Stomach (tissue), 9 donors: ENCODE results near the gene RABL6. TPM values are rescaled to one million over a fixed set of nuclear protein-coding genes. Genes with fewer than 3 reads are reported as not detected.
"Not testable (repeated sequence)": the region's sequence is repeated elsewhere in the genome, so short reads cannot be mapped to it uniquely, and the experiment has no call there.

Experiments
- DNase-seq, 2 donors: peaks; one replicate each; pipeline versions ENCODE4 v3.0.0 to v3.0.0-alpha.2; 2013 to 2019
- H3K27ac ChIP-seq, 5 donors: fragments of 200-600 bp in 4 of 5; sonication (generic) in 4 of 5; one replicate each; pipeline ENCODE4 v1.5.1; 2013 to 2019; ENCODE audit warnings: mild to moderate bottlenecking in 1 of 5, moderate library complexity in 1 of 5
- H3K27me3 ChIP-seq, 3 donors: fragments of 200-600 bp; sonication (generic); one replicate each; pipeline ENCODE4 v1.5.1; 2017 to 2019; ENCODE audit warnings: mixed run types in 1 of 3
- H3K36me3 ChIP-seq, 4 donors: fragments of 200-600 bp; sonication (generic); 1 replicate in 3 of 4; 2 replicates in 1 of 4; pipeline ENCODE4 v1.5.1; 2016 to 2019
- H3K4me1 ChIP-seq, 4 donors: fragments of 200-600 bp; sonication (generic); one replicate each; pipeline ENCODE4 v1.5.1; 2016 to 2019
- H3K4me3 ChIP-seq, 4 donors: fragments of 200-600 bp; sonication (generic) in 3 of 4; one replicate each; pipeline ENCODE4 v1.5.1; 2016 to 2019; ENCODE audit warnings: mild to moderate bottlenecking in 1 of 4
- H3K9me3 ChIP-seq, 4 donors: fragments of 200-600 bp; sonication (generic); one replicate each; pipeline ENCODE4 v1.5.1; 2016 to 2019
- EP300 ChIP-seq: sonication (generic); formaldehyde crosslinking; IDR thresholded peaks from one replicate; pipeline ENCODE4 v1.6.1; 2017; ENCODE audit warnings: antibody characterized with exemption
- POLR2A ChIP-seq, 4 donors: fragments of 450-650 bp; IDR thresholded peaks; one replicate each; pipeline ENCODE4 v1.6.1; 2016; ENCODE audit warnings: antibody characterized with exemption in 4 of 4, control low read depth in 2 of 4, mild to moderate bottlenecking in 1 of 4, moderate library complexity in 1 of 4
- POLR2AphosphoS5 ChIP-seq, 3 donors: sonication (generic); formaldehyde crosslinking; IDR thresholded peaks; one replicate each; pipeline ENCODE4 v1.6.1; 2016; ENCODE audit warnings: antibody characterized with exemption in 3 of 3
- WGBS, 5 donors: extraction: QIAGEN DNeasy Blood & Tissue Kit in 3 of 5; methylation state at CpG; one replicate each; pipeline versions ENCODE4 v1.1.5 to v1.1.7; 2013 to 2018; 5-methylcytosine and 5-hydroxymethylcytosine counted together
- intact Hi-C: fragments of 100-400 bp; cut with DNase I; formaldehyde crosslinking; loops from one replicate; pipeline ENCODE4 v1.15.1; 2023; ENCODE audit warnings: low total_unique reads
- polyA plus RNA-seq, 3 donors: library from polyadenylated mRNA; stranded (reverse); fragments of 200-250 nt; gene quantifications; one replicate each; pipeline ENCODE4 v1.2.3, GENCODE V29; 2013
- total RNA-seq, 5 donors: library from RNA; depleted of rRNA; stranded (reverse); fragments of >200 nt; gene quantifications; one replicate each; pipeline versions ENCODE4 v1.1.0 to v1.2.3, GENCODE V29; 2014 to 2016
- TF ChIP-seq, protein P1 (sequence below), 7 experiments: fragments of 450-650 bp in 4 of 7; fragments of 200-600 bp in 3 of 7; sonication (generic) in 3 of 7; IDR thresholded peaks; one replicate each; pipeline ENCODE4 v1.5.1; 2016 to 2019; ENCODE audit warnings: antibody characterized with exemption in 7 of 7, control low read depth in 2 of 7, mild to moderate bottlenecking in 1 of 7
- donor health status: healthy with polysubstance abuse.
- donor health status: Bipolar disorder and iron deficiency.
- donor health status: healthy.

RABL6 gene
- total and polyA plus RNA-seq, 8 donors, result 47.4 to 615 (median 62.9) TPM

DNA sequence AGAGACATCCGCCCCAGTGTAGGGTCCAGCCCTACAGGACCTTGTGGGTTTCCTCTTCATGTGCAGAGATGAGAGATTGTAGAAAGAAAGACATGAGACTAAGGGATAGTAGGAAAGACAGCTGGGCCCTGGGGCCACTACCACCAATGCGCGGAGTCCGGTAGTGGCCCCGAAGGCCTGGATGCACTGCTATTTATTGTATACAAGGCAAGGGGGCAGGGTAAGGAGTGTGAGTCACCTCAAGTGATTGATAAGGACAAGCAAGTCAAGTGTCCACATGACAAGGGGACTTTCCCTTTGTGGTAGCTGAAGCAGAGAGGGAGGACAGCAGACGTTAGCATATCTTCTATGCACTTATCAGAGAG is 22.8 kb upstream of the RABL6 start:
- H3K4me3 ChIP-seq, result no peak overlapping the region
- no peak overlapping the region for H3K27ac ChIP-seq
- peaks cover 8 to 27% (median 24%) of the 10 kb centered on the region in 4 donors for H3K4me1 ChIP-seq
- H3K36me3 ChIP-seq, result no peaks in the 10 kb centered on the region
- TF ChIP-seq EP300 (no peak), POLR2AphosphoS5 (IDR thresholded peaks at IDR 0.05) (no peak), POLR2A (IDR thresholded peaks at IDR 0.05) (no peak)
- TF ChIP-seq, protein P1, sequence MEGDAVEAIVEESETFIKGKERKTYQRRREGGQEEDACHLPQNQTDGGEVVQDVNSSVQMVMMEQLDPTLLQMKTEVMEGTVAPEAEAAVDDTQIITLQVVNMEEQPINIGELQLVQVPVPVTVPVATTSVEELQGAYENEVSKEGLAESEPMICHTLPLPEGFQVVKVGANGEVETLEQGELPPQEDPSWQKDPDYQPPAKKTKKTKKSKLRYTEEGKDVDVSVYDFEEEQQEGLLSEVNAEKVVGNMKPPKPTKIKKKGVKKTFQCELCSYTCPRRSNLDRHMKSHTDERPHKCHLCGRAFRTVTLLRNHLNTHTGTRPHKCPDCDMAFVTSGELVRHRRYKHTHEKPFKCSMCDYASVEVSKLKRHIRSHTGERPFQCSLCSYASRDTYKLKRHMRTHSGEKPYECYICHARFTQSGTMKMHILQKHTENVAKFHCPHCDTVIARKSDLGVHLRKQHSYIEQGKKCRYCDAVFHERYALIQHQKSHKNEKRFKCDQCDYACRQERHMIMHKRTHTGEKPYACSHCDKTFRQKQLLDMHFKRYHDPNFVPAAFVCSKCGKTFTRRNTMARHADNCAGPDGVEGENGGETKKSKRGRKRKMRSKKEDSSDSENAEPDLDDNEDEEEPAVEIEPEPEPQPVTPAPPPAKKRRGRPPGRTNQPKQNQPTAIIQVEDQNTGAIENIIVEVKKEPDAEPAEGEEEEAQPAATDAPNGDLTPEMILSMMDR (IDR thresholded peaks at IDR 0.05), result no peak
- intact Hi-C loops, result loop anchor here (5.0 kb wide), 1 partner anchor 252 kb away; no protein-coding TSS in a partner anchor
- WGBS, 5 donors, result 64 to 79% (median 73%) methylated on average over 6 of the region's 6 CpGs
- DNase-seq, result peak in 1 of 2 donors; percentile 57
- no peaks in the 10 kb centered on the region for H3K27me3 ChIP-seq
- no peaks in the 10 kb centered on the region for H3K9me3 ChIP-seq

DNA sequence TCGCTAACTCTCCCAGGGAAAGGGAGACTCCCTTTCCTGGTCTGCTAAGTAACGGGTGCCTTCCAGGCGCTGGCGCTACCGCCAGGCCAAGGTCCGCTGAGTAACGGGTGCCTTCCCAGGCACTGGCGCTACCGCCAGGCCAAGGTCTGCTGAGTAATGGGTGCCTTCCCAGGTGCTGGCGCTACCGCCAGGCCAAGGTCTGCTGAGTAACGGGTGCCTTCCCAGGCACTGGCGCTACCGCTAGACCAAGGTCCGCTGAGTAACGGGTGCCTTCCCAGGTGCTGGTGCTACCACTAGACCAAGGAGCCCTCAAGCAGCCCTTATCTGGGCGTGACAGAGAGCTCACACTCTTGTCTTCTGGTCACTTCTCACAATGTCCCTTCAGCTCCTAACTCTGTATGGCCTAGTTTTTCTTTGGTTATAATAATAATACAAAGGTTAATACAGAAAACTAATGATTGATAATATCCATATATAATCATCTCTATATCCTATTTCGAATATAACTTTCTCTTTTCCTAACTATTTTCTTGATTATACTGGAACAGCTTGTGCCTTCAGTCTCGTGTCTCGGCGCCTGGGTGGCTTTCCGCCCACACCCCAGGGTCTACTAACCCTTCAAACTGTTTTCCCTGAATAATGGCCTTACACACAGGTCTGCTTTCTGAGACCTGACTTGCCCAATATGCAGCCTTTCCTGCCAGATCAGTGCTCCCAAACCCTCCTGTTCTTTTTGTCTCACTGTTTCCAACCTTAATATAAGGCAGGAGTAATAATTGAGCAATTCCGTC is 22.0 kb upstream of the RABL6 start:
- not testable (repeated sequence) for H3K9me3 ChIP-seq, H3K27me3 ChIP-seq, DNase-seq, H3K4me3 ChIP-seq, H3K36me3 ChIP-seq
- Histone ChIP-seq H3K27ac (peak overlapping the region in 1 of 5 donors; percentile 29), H3K4me1 (peaks cover 14 to 34% (median 31%) of the 10 kb centered on the region in 4 donors)
- intact Hi-C loops, result loop anchor here (5.0 kb wide), 1 partner anchor 252 kb away; no protein-coding TSS in a partner anchor
- 69 to 87% (median 81%) methylated on average over 11 to 23 of the region's 23 CpGs for WGBS, 5 donors

- no peak for DNase-seq
- Histone ChIP-seq H3K9me3 (no peaks in the 10 kb centered on the region), H3K4me1 (peaks cover 14 to 36% (median 33%) of the 10 kb centered on the region in 4 donors), H3K27ac (no peak overlapping the region), H3K4me3 (no peak overlapping the region), H3K27me3 (no peaks in the 10 kb centered on the region), H3K36me3 (no peaks in the 10 kb centered on the region)
- WGBS, 5 donors, result 40 to 67% (median 45%) methylated on average over 10 of the region's 10 CpGs
- TF ChIP-seq EP300 (no peak), POLR2AphosphoS5 (IDR thresholded peaks at IDR 0.05) (no peak), POLR2A (IDR thresholded peaks at IDR 0.05) (no peak)
- TF ChIP-seq, protein P1 (IDR thresholded peaks at IDR 0.05), result no peak
- intact Hi-C loops, result loop anchor here (5.0 kb wide), 1 partner anchor 251 kb away; no protein-coding TSS in a partner anchor
Measured at GRCh38 chr9:136786451-136786850, 21.3 kb upstream of the RABL6 start.

DNA sequence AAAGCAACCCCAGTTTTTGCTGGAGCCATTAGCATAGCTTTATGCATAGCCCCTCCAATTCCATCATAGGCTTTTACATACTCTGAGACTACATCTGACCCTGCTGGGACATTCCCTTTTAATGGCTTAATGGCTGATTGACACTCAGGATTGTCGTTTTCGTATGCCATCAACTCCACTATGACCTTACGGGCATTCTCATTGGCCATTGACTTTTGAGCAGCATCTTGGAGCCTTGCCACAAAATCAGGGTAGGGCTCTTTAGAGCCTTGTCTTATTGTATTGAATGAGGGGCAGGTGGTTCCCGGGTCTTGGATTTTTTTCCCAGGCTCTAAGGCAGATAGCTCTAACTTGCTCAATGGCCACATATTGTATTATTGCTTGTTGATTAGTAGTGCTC is 20.8 kb upstream of the RABL6 start:
- not testable (repeated sequence) for H3K9me3 ChIP-seq, H3K4me3 ChIP-seq, H3K27me3 ChIP-seq, H3K36me3 ChIP-seq, DNase-seq, H3K27ac ChIP-seq
- H3K4me1 ChIP-seq, result peaks cover 17 to 42% (median 38%) of the 10 kb centered on the region in 4 donors
- 13 to 34% (median 26%) methylated on average over 4 of the region's 4 CpGs for WGBS, 5 donors
- intact Hi-C loops, result loop anchor here (5.0 kb wide), 1 partner anchor 250 kb away; no protein-coding TSS in a partner anchor

DNA sequence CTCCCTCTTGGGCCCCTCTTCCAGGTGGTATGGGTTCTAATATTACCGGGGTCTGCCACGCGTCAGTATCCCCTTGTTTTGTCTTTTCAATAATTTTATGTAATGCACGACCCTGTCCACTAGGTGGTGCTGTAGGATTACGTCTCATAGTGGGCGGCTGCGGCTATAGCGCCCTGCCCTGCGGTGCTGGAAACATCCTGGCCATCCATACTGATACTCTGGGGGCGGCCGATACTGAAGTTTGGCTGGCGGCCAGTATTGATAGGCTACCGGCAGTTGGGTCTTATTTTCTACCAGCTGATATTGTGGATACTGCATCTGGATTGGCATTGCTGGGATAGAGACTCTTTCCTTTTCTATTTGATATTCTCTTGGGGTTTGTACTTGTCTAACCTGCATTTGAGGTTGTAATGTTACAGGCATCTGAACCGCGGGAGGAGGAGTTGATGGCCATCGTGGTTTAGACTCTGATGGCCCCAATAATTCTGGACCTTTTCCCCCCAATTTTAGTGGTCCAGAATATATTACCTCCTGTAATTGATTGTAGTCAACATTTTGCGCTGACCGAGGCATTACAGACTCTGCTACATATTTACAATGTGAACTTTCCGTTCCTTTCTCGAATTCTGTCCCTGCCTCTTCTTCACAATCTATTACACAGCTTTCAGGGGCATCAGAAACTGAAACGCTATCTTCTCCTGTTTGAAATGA is 19.9 kb upstream of the RABL6 start:
- peak overlapping the region in 2 of 5 donors; percentile 7 to 24 for H3K27ac ChIP-seq
- H3K4me3 ChIP-seq, result no peak overlapping the region
- TF ChIP-seq EP300 (no peak), POLR2AphosphoS5 (IDR thresholded peaks at IDR 0.05) (peak in 1 of 3 donors; percentile 55)
- TF ChIP-seq, protein P1 (IDR thresholded peaks at IDR 0.05), result peak in 5 of 7 experiments; percentile 60 to 90 (median 87)
- peaks cover 22 to 50% (median 47%) of the 10 kb centered on the region in 4 donors for H3K4me1 ChIP-seq
- WGBS, 5 donors, result 10 to 18% (median 13%) methylated on average over 21 of the region's 21 CpGs
- H3K9me3 ChIP-seq, result no peaks in the 10 kb centered on the region
- peak; percentile 70 to 90 for DNase-seq
- H3K27me3 ChIP-seq, result no peaks in the 10 kb centered on the region
- intact Hi-C loops, result loop anchor here (5.0 kb wide), 1 partner anchor 249 kb away; no protein-coding TSS in a partner anchor
- H3K36me3 ChIP-seq, result peaks cover 0 to 7% (median 4%) of the 10 kb centered on the region in 4 donors

DNA sequence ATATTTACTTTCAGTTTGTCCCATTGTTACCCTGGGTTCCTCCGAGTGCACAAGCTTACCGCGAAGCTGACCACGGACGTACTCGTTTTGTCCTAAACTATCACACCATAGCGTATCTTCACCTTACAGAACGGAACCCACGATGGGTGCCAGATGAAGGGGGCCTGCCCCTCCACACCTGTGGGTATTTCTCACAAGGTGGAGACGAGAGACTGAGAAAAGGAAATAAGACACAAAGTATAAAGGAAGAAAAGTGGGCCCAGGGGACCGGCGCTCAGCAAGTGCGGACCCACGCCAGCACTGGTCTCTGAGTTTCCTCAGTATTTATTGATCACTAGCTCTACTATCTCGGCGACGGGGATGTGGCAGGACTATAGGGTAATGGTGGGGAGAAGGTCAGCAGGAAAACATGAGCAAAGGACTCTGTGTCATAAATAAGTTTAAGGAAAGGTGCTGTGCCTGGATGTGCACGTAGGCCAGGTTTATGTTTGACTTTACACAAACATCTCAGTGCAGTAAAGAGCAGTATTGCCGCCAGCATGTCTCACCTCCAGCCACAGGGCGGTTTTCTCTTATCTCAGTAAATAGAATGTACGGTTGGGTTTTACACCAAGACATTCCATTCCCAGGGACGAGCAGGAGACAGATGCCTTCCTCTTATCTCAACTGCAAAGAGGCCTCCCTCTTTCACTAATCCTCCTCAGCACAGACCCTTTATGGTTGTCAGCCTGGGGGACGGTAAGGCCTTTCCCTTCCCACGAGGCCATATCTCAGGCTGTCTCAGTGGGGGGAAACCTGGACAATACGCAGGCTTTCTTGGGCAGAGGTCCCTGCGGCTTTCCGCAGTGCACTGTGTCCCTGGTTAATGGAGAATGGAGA is 18.9 kb upstream of the RABL6 start:
- DNase-seq, result peak in 1 of 2 donors; percentile 59
- not testable (repeated sequence) for H3K9me3 ChIP-seq, H3K4me3 ChIP-seq, H3K27me3 ChIP-seq
- Histone ChIP-seq H3K36me3 (peaks cover 0 to 16% (median 10%) of the 10 kb centered on the region in 4 donors), H3K27ac (peak overlapping the region; percentile 7 to 91 (median 47)), H3K4me1 (peaks cover 22 to 58% (median 52%) of the 10 kb centered on the region in 4 donors)
- 32 to 56% (median 42%) methylated on average over 27 of the region's 27 CpGs for WGBS, 5 donors
- intact Hi-C loops, result loop anchor here (5.0 kb wide), 1 partner anchor 248 kb away; no protein-coding TSS in a partner anchor
